Activated CD8-positive, alpha-beta memory T cell treated with anti-CD3 and anti-CD28 coated beads for 1 hour (primary cell): ENCODE results near the gene TBC1D21.

ENCODE experiments used
- DNase-seq, 2 donors: peaks; one replicate each; pipeline ENCODE4 v3.0.0-alpha.2; 2020; ENCODE audit warnings: low read depth in 1 of 2; ENCODE audit errors: extremely low read depth in 1 of 2

The TBC1D21 gene

DNA sequence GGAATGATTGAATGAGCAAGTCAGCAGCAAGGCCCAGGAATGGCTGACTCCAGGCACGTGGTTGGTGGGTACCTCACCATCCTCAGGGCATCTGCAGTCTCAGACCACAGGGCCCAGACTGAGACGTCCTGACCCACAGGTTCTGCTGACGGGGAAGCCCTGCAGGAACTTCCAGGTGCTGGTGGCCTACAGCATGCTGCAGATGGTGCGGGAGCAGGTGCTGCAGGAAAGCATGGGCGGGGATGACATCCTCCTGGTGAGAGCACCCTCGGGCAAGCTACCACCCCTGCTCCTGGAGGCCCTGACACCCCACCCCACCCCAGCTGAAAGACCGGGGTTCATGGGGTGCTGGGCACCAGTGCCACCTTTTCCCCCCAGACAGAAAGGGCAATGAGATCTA lies 14.1 kb downstream of the TBC1D21 start:
- DNase-seq, result no peak

- DNase-seq, result no peak
Measured at GRCh38 chr15:73888224-73889041, 15.1 kb downstream of the TBC1D21 start.

- DNase-seq, result no peak
Measured at GRCh38 chr15:73889053-73889761, 15.8 kb downstream of the TBC1D21 start.

- DNase-seq, result no peak
Measured at GRCh38 chr15:73889762-73890124, 16.4 kb downstream of the TBC1D21 start.

DNA sequence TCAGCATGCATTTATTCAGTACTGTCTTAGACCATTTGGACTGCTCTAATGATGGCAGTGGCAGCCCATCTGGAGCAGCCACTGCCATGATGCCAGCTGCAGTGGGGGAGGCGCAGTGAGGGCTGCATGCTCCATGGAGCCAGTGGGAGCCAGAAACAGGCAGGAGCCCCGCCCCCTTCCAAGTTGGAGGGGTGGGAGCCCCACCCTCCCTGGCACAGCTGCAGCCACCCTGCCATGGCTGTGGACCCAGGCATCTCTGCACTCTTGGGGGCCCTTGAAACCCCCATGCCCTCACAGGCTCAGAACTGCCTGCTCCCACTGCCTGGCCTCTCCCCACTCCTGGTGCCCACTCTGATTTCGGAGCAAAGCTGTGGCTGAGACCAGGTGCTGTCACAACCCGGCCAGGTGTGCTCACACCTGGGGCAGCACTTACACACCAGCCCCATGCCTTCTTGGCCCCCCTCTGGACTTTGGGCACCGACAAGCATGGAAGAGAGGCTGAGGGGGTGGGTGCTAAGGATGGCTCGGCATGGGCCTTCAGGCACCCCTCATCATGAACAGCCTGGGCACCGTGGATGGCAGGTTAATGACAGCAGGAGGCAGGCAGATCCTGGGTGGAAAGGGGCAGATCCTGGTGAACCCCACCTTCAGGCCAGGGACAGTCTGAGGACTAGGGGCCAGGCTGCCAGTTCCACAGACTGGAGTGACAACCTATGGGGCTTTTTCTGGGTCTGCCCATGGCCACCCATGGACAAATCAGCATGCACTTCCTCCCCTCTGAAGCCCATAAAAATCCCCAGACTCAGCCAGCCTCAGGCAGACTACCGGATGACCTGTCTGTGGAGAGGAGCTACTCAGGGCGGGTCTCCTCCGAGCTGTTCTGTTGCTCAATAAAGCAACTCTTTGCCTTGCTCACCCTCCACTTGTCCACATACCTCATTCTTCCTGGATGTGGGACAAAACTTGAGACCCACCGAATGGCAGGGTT lies 18.3 kb downstream of the TBC1D21 start:
- DNase-seq, result no peak

DNA sequence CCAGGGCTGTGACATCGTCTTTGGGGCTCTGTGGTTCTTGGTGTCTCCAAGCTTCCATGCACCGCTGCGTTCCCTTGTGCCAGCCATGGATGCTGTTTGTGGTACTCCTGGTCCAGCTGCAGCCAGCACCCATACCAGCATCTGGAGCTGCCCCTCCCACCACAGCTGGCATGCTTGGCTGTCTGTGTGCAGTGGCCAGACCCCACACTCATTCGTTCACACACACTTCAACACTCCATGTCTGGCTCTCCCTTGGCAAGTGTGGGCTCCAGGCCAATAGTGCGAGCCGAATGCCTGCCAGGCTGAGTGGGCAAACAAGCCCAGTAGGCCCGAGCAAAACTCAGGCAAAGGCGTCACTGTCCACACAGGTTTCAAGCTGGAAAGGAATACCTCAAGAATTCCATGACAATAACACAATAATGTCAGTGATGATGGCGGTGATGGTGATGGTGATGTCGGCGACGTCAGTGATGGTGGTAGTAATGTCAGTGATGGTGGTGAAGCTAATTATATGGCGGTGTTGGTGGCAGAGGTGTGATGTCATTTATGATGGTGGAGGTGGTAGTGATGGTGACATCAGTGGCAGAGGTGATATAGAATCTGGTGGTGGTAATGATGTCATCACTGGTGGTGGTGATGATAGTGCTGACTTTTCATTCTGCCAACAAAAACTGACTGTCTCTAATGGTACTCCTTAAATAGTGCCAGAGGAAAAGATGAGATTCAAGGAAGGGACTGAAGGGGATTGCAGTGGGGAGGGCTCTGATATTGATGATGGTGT lies 19.3 kb downstream of the TBC1D21 start:
- DNase-seq, result no peak

DNA sequence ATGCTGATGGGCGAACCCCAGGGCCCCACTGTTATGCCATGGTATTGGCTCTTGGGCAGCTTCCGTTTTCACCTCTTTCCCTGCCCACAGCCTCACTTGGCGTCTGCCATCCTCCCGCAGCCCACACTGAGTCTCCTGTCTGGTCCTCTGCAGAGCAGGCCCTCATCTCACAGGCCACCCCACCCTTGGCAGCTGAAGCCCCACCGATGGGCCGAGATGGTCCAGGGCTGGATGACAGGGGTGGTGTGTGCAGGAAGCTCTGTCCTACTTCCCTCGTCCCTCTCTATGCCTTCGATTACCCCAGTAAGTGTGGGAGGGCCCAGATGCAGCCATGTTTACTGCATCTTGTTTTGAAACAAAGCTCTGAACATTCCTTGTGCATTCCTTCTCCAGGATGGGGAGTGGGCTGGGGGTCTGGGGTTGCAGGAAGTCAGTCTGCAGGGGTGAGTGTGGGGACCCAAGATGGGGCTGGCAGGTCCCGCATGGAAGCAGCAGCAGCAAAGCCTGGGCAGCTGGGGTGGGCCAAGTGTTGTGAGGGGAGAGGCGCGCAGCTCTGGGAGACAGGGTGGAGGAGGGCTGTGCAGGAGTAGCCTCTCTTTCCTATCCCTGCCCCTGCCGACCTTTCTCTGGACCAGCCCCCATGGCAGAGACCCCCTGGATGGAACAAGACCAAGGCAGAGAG lies 20.9 kb downstream of the TBC1D21 start:
- no peak for DNase-seq

GRCh38 chr15:73897441-73898261 lies 24.3 kb downstream of the TBC1D21 start:
- DNase-seq, result peak in 1 of 2 donors; percentile 22

- DNase-seq, result no peak
Measured at GRCh38 chr15:73899197-73900094, 26.1 kb downstream of the TBC1D21 start.

GRCh38 chr15:73900095-73900712 lies 26.8 kb downstream of the TBC1D21 start:
- DNase-seq, result no peak

GRCh38 chr15:73901126-73901810 lies 27.9 kb downstream of the TBC1D21 start:
- DNase-seq, result no peak

DNA sequence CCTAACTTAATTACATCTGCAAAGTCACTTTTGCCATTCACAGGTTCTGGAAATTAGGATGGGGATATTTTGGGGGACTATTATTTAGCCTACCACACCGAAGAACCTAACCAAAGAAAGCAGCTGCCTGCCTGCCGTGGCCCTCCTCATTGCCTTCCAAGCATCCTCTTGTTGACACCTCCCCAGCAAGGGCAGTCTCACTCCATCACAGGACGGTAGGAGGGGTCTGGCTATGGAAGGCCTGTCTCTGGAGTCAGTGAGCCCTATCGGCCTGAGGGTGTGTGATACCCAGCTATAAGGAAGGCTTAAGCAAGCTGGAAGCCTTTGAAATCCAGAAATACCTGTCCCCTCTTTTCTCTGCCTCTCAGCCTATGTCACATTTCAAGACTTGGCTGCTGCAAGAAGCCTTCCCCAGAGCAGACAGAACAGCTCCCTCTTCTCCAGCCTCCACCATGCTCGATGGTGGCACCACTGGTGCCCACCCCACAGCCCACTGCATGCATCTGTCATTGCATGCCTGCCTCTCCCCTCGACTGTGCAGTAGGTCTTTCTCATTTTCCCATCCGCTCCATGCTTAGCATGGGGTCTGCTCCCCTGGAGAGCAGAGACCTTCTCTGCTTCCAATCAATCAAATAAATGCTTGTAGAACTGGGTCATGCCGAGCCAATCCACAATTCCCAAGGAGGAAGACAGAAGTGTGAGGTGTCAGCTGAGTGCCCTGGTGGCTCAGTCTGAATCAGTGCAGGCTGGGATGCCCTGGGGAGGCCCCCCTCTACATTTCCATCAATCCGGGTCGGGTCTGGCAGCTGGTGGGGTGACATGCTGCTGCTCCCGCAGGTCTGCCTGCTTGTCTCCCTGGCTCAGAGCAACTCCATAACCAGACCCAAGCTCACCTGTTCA lies 29.0 kb downstream of the TBC1D21 start:
- DNase-seq, result no peak

DNA sequence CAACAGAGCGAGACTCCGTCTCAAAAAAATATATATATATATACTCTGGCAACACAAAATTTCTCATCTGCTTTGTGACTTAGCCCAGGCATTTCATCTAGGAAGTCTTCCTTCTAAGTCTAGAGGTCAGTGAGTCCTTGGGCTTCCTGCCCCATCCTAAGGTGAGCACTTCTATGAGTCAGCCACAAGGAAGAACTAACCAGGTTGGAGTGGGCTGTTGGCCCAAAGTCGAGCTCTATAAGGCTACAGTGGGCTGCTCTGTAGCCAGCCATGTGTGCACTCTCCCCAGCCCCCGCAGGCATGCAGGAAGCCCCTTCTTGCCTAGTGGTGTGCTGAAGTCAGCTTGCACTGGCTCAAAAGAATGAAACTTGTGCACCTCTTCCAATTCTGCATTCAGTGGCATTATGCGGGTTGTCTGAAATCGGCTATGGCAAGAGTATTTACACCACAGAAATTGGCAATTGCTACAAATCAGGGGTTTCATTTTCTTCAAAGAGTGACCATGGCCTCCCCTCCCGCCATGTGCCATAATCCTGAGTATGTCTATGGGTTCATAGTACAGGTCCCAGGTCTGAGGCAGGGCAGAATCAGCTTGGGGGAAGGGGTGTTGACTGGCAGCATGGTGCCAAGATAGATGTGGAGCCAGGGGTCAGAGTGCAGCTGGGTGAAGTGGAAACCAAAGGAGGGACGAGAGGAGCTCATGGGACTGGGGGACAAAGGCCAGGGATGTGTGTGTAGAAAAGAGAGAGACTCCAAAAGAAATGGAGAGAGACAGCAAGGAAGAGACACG lies 30.9 kb downstream of the TBC1D21 start:
- DNase-seq, result no peak

DNA sequence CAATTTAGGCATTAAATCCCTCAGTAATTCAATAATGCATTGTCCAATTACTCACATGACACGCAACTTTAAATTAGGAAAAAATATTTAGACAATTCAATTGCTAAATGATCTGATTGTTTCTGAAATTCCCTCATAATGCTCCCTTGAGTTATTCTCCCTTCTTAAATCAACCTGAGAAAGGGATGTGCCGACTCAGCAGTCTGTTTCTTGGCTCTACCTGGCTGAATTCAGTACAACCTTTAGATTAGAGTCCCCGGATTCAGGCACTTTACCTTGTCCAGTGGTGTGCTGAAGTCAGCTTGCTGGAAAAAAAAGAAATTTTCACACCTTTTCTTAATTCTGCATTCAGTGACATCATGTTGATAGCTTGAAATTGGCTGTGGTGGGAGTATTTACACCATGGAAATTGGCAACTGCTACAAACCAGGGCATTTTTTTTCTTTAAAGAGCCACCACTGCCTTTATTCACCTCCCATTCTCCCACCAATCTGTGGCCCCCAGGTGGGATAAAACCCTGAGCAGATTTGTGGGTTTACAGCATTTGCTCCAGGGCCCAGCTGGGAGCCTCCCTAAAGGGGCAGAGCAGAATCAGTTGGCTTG lies 32.0 kb downstream of the TBC1D21 start:
- no peak for DNase-seq
